Trophoblast cell (in vitro differentiated cells and primary cell): ENCODE data around the gene CDK6.

Experiments
- DNase-seq, 2 donors: peaks; one replicate each; pipeline ENCODE4 v3.0.0-alpha.2; 2016
- H2AFZ ChIP-seq: 2 replicates; pipeline ENCODE4 v1.6.1; 2013; ENCODE audit warnings: low read length, moderate library complexity, mild to moderate bottlenecking; ENCODE audit not compliant: insufficient read depth, poor library complexity
- H2AK5ac ChIP-seq: 2 replicates; pipeline ENCODE4 v1.6.1; 2013; ENCODE audit warnings: mild to moderate bottlenecking, low read length
- H2BK120ac ChIP-seq: 2 replicates; pipeline ENCODE4 v1.6.1; 2013; ENCODE audit warnings: low read length, mild to moderate bottlenecking, moderate library complexity; ENCODE audit not compliant: insufficient read depth, poor library complexity
- H2BK12ac ChIP-seq: 2 replicates; pipeline ENCODE4 v1.6.1; 2013; ENCODE audit warnings: mild to moderate bottlenecking, low read length, moderate library complexity
- H2BK5ac ChIP-seq: 2 replicates; pipeline ENCODE4 v1.6.1; 2013; ENCODE audit warnings: low read length, low read depth, moderate library complexity, mild to moderate bottlenecking; ENCODE audit not compliant: poor library complexity
- H3K14ac ChIP-seq: 2 replicates; pipeline ENCODE4 v1.6.1; 2013; ENCODE audit warnings: mild to moderate bottlenecking, low read length
- H3K18ac ChIP-seq: 2 replicates; pipeline ENCODE4 v1.6.1; 2013; ENCODE audit warnings: mild to moderate bottlenecking, low read length
- H3K23ac ChIP-seq: 2 replicates; pipeline ENCODE4 v1.6.1; 2013; ENCODE audit warnings: low read length
- H3K27ac ChIP-seq: 2 replicates; pipeline ENCODE4 v1.5.1; 2013; ENCODE audit warnings: low read depth, mild to moderate bottlenecking, inconsistent platforms, low read length, moderate library complexity
- H3K27me3 ChIP-seq: 2 replicates; pipeline ENCODE4 v1.6.1; 2013; ENCODE audit warnings: inconsistent platforms, mild to moderate bottlenecking, low read length, moderate library complexity; ENCODE audit not compliant: insufficient read depth
- H3K36me3 ChIP-seq, 2 experiments: 1 replicate in 1 of 2; 2 replicates in 1 of 2; pipeline ENCODE4 v1.6.1; 2013; ENCODE audit warnings: low read length in 2 of 2, mild to moderate bottlenecking in 2 of 2, moderate library complexity in 1 of 2; ENCODE audit not compliant: insufficient read depth in 2 of 2, control insufficient read depth in 1 of 2
- H3K4ac ChIP-seq: 2 replicates; pipeline ENCODE4 v1.6.1; 2013; ENCODE audit warnings: low read depth, mild to moderate bottlenecking, low read length, moderate library complexity
- H3K4me1 ChIP-seq, 2 experiments: 1 replicate in 1 of 2; 2 replicates in 1 of 2; pipeline ENCODE4 v1.6.1; 2013; ENCODE audit warnings: low read length in 2 of 2, mild to moderate bottlenecking in 2 of 2, moderate library complexity in 1 of 2; ENCODE audit not compliant: insufficient read depth in 2 of 2, control insufficient read depth in 1 of 2
- H3K4me2 ChIP-seq: 2 replicates; pipeline ENCODE4 v1.6.1; 2013; ENCODE audit warnings: inconsistent platforms, mild to moderate bottlenecking, low read length, moderate library complexity
- H3K4me3 ChIP-seq: 2 replicates; pipeline ENCODE4 v1.5.1; 2013; ENCODE audit warnings: mild to moderate bottlenecking, low read depth, low read length, inconsistent platforms
- H3K79me1 ChIP-seq: one replicate; pipeline ENCODE4 v1.6.1; 2013; ENCODE audit warnings: low read length
- H3K79me2 ChIP-seq: 2 replicates; pipeline ENCODE4 v1.6.1; 2013; ENCODE audit warnings: low read length, mild to moderate bottlenecking; ENCODE audit not compliant: control insufficient read depth, insufficient read depth, poor library complexity
- H3K9ac ChIP-seq: 2 replicates; pipeline ENCODE4 v1.6.1; 2013; ENCODE audit warnings: mild to moderate bottlenecking, low read length
- H3K9me3 ChIP-seq: 2 replicates; pipeline ENCODE4 v1.6.1; 2013; ENCODE audit warnings: low read depth, mild to moderate bottlenecking, control low read depth, inconsistent platforms, low read length; ENCODE audit not compliant: insufficient read depth
- H4K12ac ChIP-seq: 2 replicates; pipeline ENCODE4 v1.6.1; 2013; ENCODE audit warnings: low read depth, mild to moderate bottlenecking, low read length, moderate library complexity
- H4K8ac ChIP-seq: 2 replicates; pipeline ENCODE4 v1.6.1; 2013; ENCODE audit warnings: low read depth, mild to moderate bottlenecking, low read length, moderate library complexity
- H4K91ac ChIP-seq: one replicate; pipeline ENCODE4 v1.6.1; 2013; ENCODE audit warnings: low read depth, mild to moderate bottlenecking, low read length, moderate library complexity
- WGBS: extraction: QIAGEN DNeasy Blood & Tissue Kit; methylation state at CpG from one replicate; pipeline ENCODE4 v1.1.7; 2013; ENCODE audit warnings: missing lambda C conversion rate; ENCODE audit not compliant: insufficient read length, insufficient coverage; ENCODE audit errors: extremely low coverage; 5-methylcytosine and 5-hydroxymethylcytosine counted together

CDK6 gene

GRCh38 chr7:92832534-92833023, 3.8 kb downstream of the CDK6 start:
- DNase-seq: peak in 1 of 2 donors; percentile 4
- Histone ChIP-seq H3K4me2 (peak overlapping the region; percentile 95), H3K36me3 (peaks cover 0 to 2% of the 10 kb centered on the region in 2 experiments), H3K4me1 (peaks cover 0 to 4% of the 10 kb centered on the region in 2 experiments), H3K79me1 (peaks cover 42% of the 10 kb centered on the region), H2BK5ac (peak overlapping the region; percentile 66), H3K9me3 (no peaks in the 10 kb centered on the region), H3K18ac (peak overlapping the region; percentile 64), H4K12ac (peak overlapping the region; percentile 63), H3K4ac (peak overlapping the region; percentile 12), H3K27ac (peak overlapping the region; percentile 74), H3K79me2 (peaks cover 26% of the 10 kb centered on the region), H2BK120ac (peak overlapping the region; percentile 43), H2BK12ac (peak overlapping the region; percentile 54), H4K8ac (peak overlapping the region; percentile 24), H3K27me3 (no peaks in the 10 kb centered on the region), H4K91ac (peak overlapping the region; percentile 68), H3K4me3 (peak overlapping the region; percentile 92), H3K14ac (peak overlapping the region; percentile 14), H2AK5ac (no peak overlapping the region), H3K9ac (peak overlapping the region; percentile 80), H3K23ac (no peak overlapping the region), H2AFZ (peak overlapping the region; percentile 2)
- no CpG with 5 or more reads among the region's 18 CpGs for whole genome bisulfite sequencing

DNA sequence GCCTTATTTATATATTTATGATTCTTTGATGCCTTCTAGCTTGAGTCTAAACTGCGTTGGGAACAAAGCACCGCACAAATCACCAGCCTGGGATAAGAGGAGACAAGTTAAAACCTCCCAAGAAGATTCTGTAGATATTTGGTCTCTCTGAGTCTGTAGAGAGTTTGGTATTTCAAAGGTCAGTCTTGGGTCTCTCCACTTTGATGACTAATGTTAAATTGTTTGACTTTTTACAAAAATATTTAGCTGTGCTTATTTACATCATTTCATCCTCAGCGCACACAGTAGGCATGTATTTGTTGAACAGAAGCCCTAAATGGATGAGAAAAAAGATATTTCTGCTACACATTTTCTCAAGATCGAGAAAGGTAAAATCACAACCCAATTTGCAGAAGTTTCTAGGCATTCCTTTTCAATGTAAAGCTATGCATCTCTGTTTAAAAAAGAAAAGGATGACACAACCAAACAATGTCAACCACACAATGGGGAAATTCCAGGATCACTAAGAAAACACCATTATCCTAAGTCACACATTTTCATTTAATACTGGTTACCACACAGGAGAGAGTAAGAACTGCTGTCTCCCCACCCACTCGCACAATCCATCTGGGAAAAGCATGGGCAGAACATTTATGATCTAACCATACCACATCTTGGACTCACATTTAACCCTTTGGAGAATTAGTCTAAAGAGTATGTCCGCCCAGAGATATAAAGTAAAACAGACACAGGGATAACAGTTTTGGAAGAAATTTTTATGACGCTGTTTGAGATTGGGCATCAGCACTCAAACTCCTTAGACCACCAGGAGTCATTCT, 4.4 kb downstream of the CDK6 start:
- H4K8ac ChIP-seq: no peak overlapping the region
- H3K79me1 ChIP-seq: peaks cover 41% of the 10 kb centered on the region
- no peak overlapping the region for H2BK5ac ChIP-seq
- H2AFZ ChIP-seq: no peak overlapping the region
- peaks cover 0 to 6% of the 10 kb centered on the region in 2 experiments for H3K4me1 ChIP-seq
- H3K9me3 ChIP-seq: no peaks in the 10 kb centered on the region
- no peak overlapping the region for H4K91ac ChIP-seq
- no peaks in the 10 kb centered on the region for H3K27me3 ChIP-seq
- H3K27ac ChIP-seq: peak overlapping the region; percentile 74
- no peak overlapping the region for H3K18ac ChIP-seq
- no peak overlapping the region for H3K14ac ChIP-seq
- WGBS: no CpG with 5 or more reads among the region's 7 CpGs
- H3K9ac ChIP-seq: no peak overlapping the region
- H3K4ac ChIP-seq: no peak overlapping the region
- H4K12ac ChIP-seq: no peak overlapping the region
- peak; percentile 58 to 78 for DNase-seq
- H2BK120ac ChIP-seq: peak overlapping the region; percentile 43
- H3K4me2 ChIP-seq: peak overlapping the region; percentile 95
- no peak overlapping the region for H3K4me3 ChIP-seq
- H3K79me2 ChIP-seq: peaks cover 29% of the 10 kb centered on the region
- no peak overlapping the region for H2BK12ac ChIP-seq
- H3K23ac ChIP-seq: no peak overlapping the region
- no peak overlapping the region for H2AK5ac ChIP-seq
- peaks cover 0 to 5% of the 10 kb centered on the region in 2 experiments for H3K36me3 ChIP-seq

DNA sequence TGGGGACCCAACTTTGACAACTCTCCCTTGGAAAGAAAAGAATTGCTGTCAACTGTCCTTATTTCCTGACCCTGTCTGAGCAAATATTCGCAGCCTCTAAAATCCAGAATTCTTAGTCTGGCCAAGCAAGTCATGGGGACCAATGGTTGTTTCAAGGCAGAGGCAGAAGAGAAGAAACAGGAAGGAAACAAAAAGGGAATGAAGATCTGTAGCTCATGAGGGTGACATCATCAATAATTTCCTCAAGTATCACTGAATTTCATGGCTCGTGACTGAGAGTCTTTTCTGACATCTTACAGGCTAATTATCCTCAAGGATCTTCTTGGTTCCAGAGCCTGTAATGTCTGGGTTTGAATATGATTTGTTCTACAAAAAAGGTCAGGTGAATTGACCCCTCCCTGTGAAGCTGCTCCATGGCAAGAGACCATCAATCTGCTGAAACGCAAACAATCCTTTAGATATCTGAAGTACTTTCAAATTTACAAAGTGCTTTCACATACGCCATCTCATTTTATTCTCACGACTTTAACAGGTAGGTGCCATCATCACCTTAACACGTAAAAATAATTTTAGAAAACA, 5.8 kb downstream of the CDK6 start:
- H3K14ac ChIP-seq: no peak overlapping the region
- H4K91ac ChIP-seq: no peak overlapping the region
- H3K4me3 ChIP-seq: no peak overlapping the region
- peak in 1 of 2 donors; percentile 23 for DNase-seq
- H2AK5ac ChIP-seq: no peak overlapping the region
- peaks cover 24% of the 10 kb centered on the region for H3K79me2 ChIP-seq
- no peak overlapping the region for H3K9ac ChIP-seq
- H4K8ac ChIP-seq: no peak overlapping the region
- peak overlapping the region; percentile 56 for H3K4ac ChIP-seq
- H3K27ac ChIP-seq: peak overlapping the region; percentile 64
- no peak overlapping the region for H3K4me2 ChIP-seq
- no peak overlapping the region for H3K23ac ChIP-seq
- 100% methylated on average over 1 of the region's 6 CpGs for WGBS
- H3K36me3 ChIP-seq: peaks cover 0 to 5% of the 10 kb centered on the region in 2 experiments
- peak overlapping the region; percentile 49 for H2BK5ac ChIP-seq
- H3K27me3 ChIP-seq: no peaks in the 10 kb centered on the region
- peaks cover 0 to 6% of the 10 kb centered on the region in 2 experiments for H3K4me1 ChIP-seq
- H2BK120ac ChIP-seq: no peak overlapping the region
- H2AFZ ChIP-seq: no peak overlapping the region
- peaks cover 33% of the 10 kb centered on the region for H3K79me1 ChIP-seq
- no peak overlapping the region for H2BK12ac ChIP-seq
- H3K9me3 ChIP-seq: no peaks in the 10 kb centered on the region
- H4K12ac ChIP-seq: no peak overlapping the region
- no peak overlapping the region for H3K18ac ChIP-seq

GRCh38 chr7:92830027-92830426, 6.3 kb downstream of the CDK6 start:
- H3K79me2 ChIP-seq: peaks cover 21% of the 10 kb centered on the region
- no peak overlapping the region for H2AK5ac ChIP-seq
- no peak overlapping the region for H2AFZ ChIP-seq
- no CpG with 5 or more reads among the region's 1 CpG for WGBS
- no peaks in the 10 kb centered on the region for H3K9me3 ChIP-seq
- no peak overlapping the region for H2BK12ac ChIP-seq
- DNase-seq: no peak
- no peak overlapping the region for H3K9ac ChIP-seq
- no peak overlapping the region for H2BK5ac ChIP-seq
- no peak overlapping the region for H4K91ac ChIP-seq
- H3K23ac ChIP-seq: no peak overlapping the region
- peaks cover 0 to 6% of the 10 kb centered on the region in 2 experiments for H3K4me1 ChIP-seq
- H3K18ac ChIP-seq: no peak overlapping the region
- peaks cover 28% of the 10 kb centered on the region for H3K79me1 ChIP-seq
- no peaks in the 10 kb centered on the region for H3K27me3 ChIP-seq
- no peak overlapping the region for H3K4ac ChIP-seq
- H3K4me2 ChIP-seq: no peak overlapping the region
- peaks cover 0 to 5% of the 10 kb centered on the region in 2 experiments for H3K36me3 ChIP-seq
- no peak overlapping the region for H4K12ac ChIP-seq
- H3K27ac ChIP-seq: peak overlapping the region; percentile 64
- H2BK120ac ChIP-seq: no peak overlapping the region
- H4K8ac ChIP-seq: no peak overlapping the region
- no peak overlapping the region for H3K14ac ChIP-seq
- H3K4me3 ChIP-seq: no peak overlapping the region
